H4 (cell line): ENCODE results near the gene FBXW8. TPM values are rescaled to one million over a fixed set of nuclear protein-coding genes. Genes with fewer than 3 reads are reported as not detected.

Experiments
- DNase-seq: peaks from one replicate; pipeline ENCODE4 v3.0.0-alpha.2; 2015; ENCODE audit warnings: low spot score
- total RNA-seq: library from RNA; depleted of rRNA; stranded (reverse); fragments of >200 nt; shearing (Covaris generic); gene quantifications from 2 replicates; pipeline ENCODE4 v1.2.3, GENCODE V29; 2014; rRNA removed

FBXW8 gene
- 9.8 and 9.9 TPM in 2 replicates for total RNA-seq

- peak; percentile 55 for DNase-seq
These were observed at the start of gene FBXW8 for GRCh38 chr12:116910645-116911451. Gene FBXW8 (plus strand): TSS chr12:116910950. CDS start chr12:116911038, 88 bp downstream.

- DNase-seq = peak; percentile 75
These were observed 49.4 kb upstream of the FBXW8 start for GRCh38 chr12:116861320-116861719.

GRCh38 chr12:116862167-116862566, 48.6 kb upstream of the FBXW8 start:
- no peak for DNase-seq

- peak; percentile 17 for DNase-seq
These were observed 47.4 kb upstream of the FBXW8 start for GRCh38 chr12:116863275-116863767.

- DNase-seq = peak; percentile 18
These were observed 46.2 kb upstream of the FBXW8 start for GRCh38 chr12:116864371-116865160.

- DNase-seq = no peak
These were observed 43.2 kb upstream of the FBXW8 start for GRCh38 chr12:116867523-116867922.

- DNase-seq = no peak
These were observed 40.4 kb upstream of the FBXW8 start for GRCh38 chr12:116870306-116870705.

- no peak for DNase-seq
These were observed 36.3 kb upstream of the FBXW8 start for GRCh38 chr12:116874324-116874995.

GRCh38 chr12:116876151-116876869, 34.4 kb upstream of the FBXW8 start:
- DNase-seq = no peak

GRCh38 chr12:116878567-116879508, 31.9 kb upstream of the FBXW8 start:
- no peak for DNase-seq

GRCh38 chr12:116879509-116880212, 31.1 kb upstream of the FBXW8 start:
- DNase-seq = no peak

- DNase-seq = no peak
These were observed 30.4 kb upstream of the FBXW8 start for GRCh38 chr12:116880213-116880816.

GRCh38 chr12:116880817-116881324, 29.9 kb upstream of the FBXW8 start:
- DNase-seq = no peak

GRCh38 chr12:116881325-116881876, 29.3 kb upstream of the FBXW8 start, which contains the start of gene HRK:
Gene HRK (minus strand): TSS chr12:116881441. CDS start chr12:116881307, 134 bp downstream.
- DNase-seq = no peak

- no peak for DNase-seq
These were observed 28.8 kb upstream of the FBXW8 start for GRCh38 chr12:116881877-116882507.

GRCh38 chr12:116882742-116883141, 28.0 kb upstream of the FBXW8 start:
- no peak for DNase-seq

GRCh38 chr12:116884871-116885270, 25.9 kb upstream of the FBXW8 start:
- no peak for DNase-seq

GRCh38 chr12:116885491-116885890, 25.3 kb upstream of the FBXW8 start:
- no peak for DNase-seq
